ENCODE data around the gene PTN.
"Not testable (repeated sequence)": the region's sequence is repeated elsewhere in the genome, so short reads cannot be mapped to it uniquely, and the experiment has no call there.

GRCh38 chr7:137265480-137265879, 78.1 kb downstream of the PTN start:
- not testable (repeated sequence) for TF ChIP-seq CTCF (conservative IDR thresholded peaks at IDR 0.05; ENCODE audit: low read length); EZH2phosphoT487 (IDR thresholded peaks at IDR 0.05; ENCODE audit: borderline replicate concordance, low read depth, low read length)

Measured in OCI-LY7 (cell line).